ENCODE data around the gene ATMIN. TPM values are rescaled to one million over a fixed set of nuclear protein-coding genes. Genes with fewer than 3 reads are reported as not detected.

Gene ATMIN
- total RNA-seq, 1 donor from 2014 or later: 22.0 TPM

DNA sequence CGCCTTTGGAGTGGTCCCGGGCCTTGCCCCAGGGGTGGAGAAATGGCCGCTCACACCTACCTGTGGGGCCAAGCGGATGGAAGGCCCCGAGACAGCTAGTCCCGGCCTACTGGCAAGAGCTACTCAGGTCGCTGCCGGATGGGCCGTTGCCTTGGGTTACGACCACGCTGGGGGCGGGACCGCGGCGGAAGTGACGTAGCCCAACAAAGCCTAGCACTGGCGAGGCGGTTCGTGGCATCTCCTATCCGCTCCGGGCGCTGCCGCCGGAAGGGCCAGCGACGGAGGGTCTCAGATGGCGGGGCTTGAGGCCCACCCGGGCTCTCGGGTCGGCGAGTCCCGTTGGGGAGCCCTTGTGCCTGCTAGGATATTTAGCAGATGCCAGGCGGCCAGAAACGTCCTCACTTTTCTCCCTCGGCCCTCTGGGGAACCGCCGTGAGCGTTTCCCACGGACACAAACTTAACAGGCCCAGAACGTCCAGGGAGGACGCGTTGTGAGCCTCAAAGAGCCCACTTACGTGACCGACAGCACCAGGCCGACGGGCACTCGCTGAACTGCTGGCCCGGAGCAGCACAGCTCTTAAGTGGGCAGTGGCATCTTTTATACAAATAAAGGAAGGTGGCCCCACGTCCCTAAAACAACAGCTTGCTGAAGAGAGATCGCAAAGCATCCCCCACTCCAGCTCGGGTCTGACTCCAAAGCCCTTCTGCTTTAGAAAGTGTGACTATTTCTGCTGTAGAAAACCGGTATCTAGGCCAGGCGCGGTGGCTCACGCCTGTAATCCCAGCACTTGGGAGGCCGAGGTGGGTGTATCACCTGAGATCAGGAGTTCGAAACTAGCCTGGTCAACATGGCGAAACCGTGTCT lies 41.7 kb downstream of the ATMIN start, which contains the start of gene C16orf46:
C16orf46 (minus strand) TSS at position 163 of the 865 bp plus-strand sequence. CDS start 13,283 bp downstream, outside the sequence.
- DNase-seq: peak; percentile 98
- Histone ChIP-seq H3K9me3 (replicated peaks) (no peaks in the 10 kb centered on the region), H3K4me1 (peaks cover 18% of the 10 kb centered on the region), H3K27me3 (ENCODE audit: low read depth) (no peaks in the 10 kb centered on the region), H3K27ac (replicated peaks) (peak within 1 kb of the TSS; percentile 98), H3K4me3 (peak within 1 kb of the TSS; percentile 76), H3K36me3 (no peaks in the 10 kb centered on the region)
- intact Hi-C loops (cut with micrococcal nuclease): no loop called here
- TF ChIP-seq CTCF (IDR thresholded peaks at IDR 0.05; ENCODE audit: borderline replicate concordance): no peak

- peaks cover 18% of the 10 kb centered on the region for H3K4me1 ChIP-seq
- H3K27me3 ChIP-seq (ENCODE audit: low read depth): no peaks in the 10 kb centered on the region
- H3K27ac ChIP-seq (replicated peaks): no peak overlapping the region
- no peaks in the 10 kb centered on the region for H3K9me3 ChIP-seq (replicated peaks)
- no peak for DNase-seq
- no peak for TF ChIP-seq CTCF (IDR thresholded peaks at IDR 0.05; ENCODE audit: borderline replicate concordance)
- H3K36me3 ChIP-seq: peaks cover 11% of the 10 kb centered on the region
- intact Hi-C loops (cut with micrococcal nuclease): no loop called here
- H3K4me3 ChIP-seq: no peak overlapping the region
These were observed 44.6 kb downstream of the ATMIN start for GRCh38 chr16:81080233-81080632.

- H3K27ac ChIP-seq (replicated peaks): no peak overlapping the region
- intact Hi-C loops (cut with micrococcal nuclease): no loop called here
These were observed 45.4 kb downstream of the ATMIN start for GRCh38 chr16:81081014-81081413.

DNA sequence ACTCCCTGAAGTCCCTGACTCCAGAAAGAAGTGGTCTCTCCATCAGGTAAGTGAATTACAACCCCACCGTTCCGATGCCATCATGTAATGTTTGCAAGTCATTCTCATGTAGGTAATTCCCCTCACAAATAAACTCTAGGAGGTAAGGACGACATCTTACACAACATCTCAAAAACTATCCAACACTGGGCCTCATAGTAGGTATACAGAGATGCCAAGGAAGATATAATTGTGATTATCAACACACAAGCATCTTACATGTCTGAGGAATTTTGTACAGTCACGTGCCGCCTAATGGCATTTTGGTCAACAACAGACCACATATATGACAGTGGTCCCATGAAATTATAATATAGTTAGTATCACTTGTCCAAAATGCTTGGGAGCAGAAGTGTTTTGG lies 53.2 kb downstream of the ATMIN start:
- TF ChIP-seq CTCF (IDR thresholded peaks at IDR 0.05; ENCODE audit: borderline replicate concordance): no peak
- no peak overlapping the region for H3K4me3 ChIP-seq
- DNase-seq: no peak
- H3K27ac ChIP-seq (replicated peaks): no peak overlapping the region
- intact Hi-C loops (cut with micrococcal nuclease): no loop called here
- H3K9me3 ChIP-seq (replicated peaks): no peaks in the 10 kb centered on the region
- H3K36me3 ChIP-seq: peaks cover 3% of the 10 kb centered on the region
- no peaks in the 10 kb centered on the region for H3K4me1 ChIP-seq
- no peaks in the 10 kb centered on the region for H3K27me3 ChIP-seq (ENCODE audit: low read depth)

More at GRCh38 chr16:81081014-81081413, 45.4 kb downstream of the ATMIN start:
- no peak for TF ChIP-seq CTCF (IDR thresholded peaks at IDR 0.05; ENCODE audit: borderline replicate concordance)
- H3K9me3 ChIP-seq (replicated peaks): no peaks in the 10 kb centered on the region
- peaks cover 11% of the 10 kb centered on the region for H3K36me3 ChIP-seq
- H3K4me3 ChIP-seq: no peak overlapping the region
- peaks cover 18% of the 10 kb centered on the region for H3K4me1 ChIP-seq
- DNase-seq: no peak
- no peaks in the 10 kb centered on the region for H3K27me3 ChIP-seq (ENCODE audit: low read depth)

- TF ChIP-seq CTCF (IDR thresholded peaks at IDR 0.05; ENCODE audit: borderline replicate concordance): no peak
- intact Hi-C loops (cut with micrococcal nuclease): no loop called here
- Histone ChIP-seq H3K4me3 (peak overlapping the region; percentile 97), H3K27ac (replicated peaks) (no peak overlapping the region), H3K27me3 (ENCODE audit: low read depth) (no peaks in the 10 kb centered on the region), H3K9me3 (replicated peaks) (no peaks in the 10 kb centered on the region), H3K4me1 (peaks cover 17% of the 10 kb centered on the region), H3K36me3 (no peaks in the 10 kb centered on the region)
- DNase-seq: no peak
These were observed 59.2 kb downstream of the ATMIN start for GRCh38 chr16:81094771-81095251.

All from left ventricle myocardium inferior (tissue), 1 donor.